ENCODE measurements around the gene HERC6.
"Not testable (repeated sequence)": the region's sequence is repeated elsewhere in the genome, so short reads cannot be mapped to it uniquely, and the experiment has no call there.

- not testable (repeated sequence) for TF ChIP-seq CTCF, YY1, ZBTB1, ZNF660, ZNF785 (tag by site-specific recombination; IDR thresholded peaks at IDR 0.05)
- TF ChIP-seq, protein P1, sequence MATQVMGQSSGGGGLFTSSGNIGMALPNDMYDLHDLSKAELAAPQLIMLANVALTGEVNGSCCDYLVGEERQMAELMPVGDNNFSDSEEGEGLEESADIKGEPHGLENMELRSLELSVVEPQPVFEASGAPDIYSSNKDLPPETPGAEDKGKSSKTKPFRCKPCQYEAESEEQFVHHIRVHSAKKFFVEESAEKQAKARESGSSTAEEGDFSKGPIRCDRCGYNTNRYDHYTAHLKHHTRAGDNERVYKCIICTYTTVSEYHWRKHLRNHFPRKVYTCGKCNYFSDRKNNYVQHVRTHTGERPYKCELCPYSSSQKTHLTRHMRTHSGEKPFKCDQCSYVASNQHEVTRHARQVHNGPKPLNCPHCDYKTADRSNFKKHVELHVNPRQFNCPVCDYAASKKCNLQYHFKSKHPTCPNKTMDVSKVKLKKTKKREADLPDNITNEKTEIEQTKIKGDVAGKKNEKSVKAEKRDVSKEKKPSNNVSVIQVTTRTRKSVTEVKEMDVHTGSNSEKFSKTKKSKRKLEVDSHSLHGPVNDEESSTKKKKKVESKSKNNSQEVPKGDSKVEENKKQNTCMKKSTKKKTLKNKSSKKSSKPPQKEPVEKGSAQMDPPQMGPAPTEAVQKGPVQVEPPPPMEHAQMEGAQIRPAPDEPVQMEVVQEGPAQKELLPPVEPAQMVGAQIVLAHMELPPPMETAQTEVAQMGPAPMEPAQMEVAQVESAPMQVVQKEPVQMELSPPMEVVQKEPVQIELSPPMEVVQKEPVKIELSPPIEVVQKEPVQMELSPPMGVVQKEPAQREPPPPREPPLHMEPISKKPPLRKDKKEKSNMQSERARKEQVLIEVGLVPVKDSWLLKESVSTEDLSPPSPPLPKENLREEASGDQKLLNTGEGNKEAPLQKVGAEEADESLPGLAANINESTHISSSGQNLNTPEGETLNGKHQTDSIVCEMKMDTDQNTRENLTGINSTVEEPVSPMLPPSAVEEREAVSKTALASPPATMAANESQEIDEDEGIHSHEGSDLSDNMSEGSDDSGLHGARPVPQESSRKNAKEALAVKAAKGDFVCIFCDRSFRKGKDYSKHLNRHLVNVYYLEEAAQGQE (tag by site-specific recombination; IDR thresholded peaks at IDR 0.05) = not testable (repeated sequence)
Observed at GRCh38 chr4:88346902-88347301, 31.8 kb upstream of the HERC6 start.

All from HEK293 (cell line).